ENCODE data around the gene BANP. TPM values are rescaled to one million over a fixed set of nuclear protein-coding genes. Genes with fewer than 3 reads are reported as not detected.
"Not testable (repeated sequence)": the region's sequence is repeated elsewhere in the genome, so short reads cannot be mapped to it uniquely, and the experiment has no call there.

The BANP gene, protein sequence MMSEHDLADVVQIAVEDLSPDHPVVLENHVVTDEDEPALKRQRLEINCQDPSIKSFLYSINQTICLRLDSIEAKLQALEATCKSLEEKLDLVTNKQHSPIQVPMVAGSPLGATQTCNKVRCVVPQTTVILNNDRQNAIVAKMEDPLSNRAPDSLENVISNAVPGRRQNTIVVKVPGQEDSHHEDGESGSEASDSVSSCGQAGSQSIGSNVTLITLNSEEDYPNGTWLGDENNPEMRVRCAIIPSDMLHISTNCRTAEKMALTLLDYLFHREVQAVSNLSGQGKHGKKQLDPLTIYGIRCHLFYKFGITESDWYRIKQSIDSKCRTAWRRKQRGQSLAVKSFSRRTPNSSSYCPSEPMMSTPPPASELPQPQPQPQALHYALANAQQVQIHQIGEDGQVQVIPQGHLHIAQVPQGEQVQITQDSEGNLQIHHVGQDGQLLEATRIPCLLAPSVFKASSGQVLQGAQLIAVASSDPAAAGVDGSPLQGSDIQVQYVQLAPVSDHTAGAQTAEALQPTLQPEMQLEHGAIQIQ
- total RNA-seq, result 10 to 100 TPM; 46.4 to 85.9 TPM

DNA sequence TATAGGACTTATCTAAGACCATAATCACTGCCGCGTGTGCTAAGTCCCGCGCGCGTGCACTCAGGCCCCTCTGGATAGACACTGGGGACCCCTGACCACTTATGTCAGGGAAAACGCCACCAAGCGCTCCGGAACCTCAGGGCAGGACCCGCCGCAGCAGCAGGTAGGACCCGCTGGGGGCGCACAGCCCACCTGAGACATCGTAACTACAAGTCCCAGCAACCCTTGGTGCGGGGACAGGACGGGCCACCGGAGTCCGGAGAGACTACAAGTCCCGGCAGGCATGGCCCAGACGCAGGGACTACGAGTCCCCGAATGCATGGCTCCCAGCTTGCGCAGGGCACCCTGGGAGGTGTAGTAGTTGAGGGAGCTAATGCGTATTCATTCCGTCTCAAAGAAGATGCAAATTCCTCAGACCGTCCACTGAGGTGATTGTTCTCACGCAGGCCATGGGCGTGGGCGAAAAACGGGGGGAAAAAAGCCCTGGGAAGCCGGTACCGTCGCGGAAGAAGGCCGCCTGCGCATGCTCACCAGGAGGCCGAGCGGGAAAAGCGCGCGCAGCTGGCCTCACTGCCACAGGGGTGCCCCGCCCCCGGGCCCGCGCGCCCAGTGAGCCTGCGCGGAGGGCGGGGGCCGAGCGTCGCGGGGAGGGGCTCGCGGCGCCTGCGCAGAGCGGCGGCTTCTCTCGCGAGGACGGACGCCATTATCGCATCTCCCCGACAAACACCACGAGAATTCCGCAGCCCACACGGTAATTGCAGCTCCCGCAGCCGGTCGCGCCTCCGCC is at the start of gene BANP:
BANP (plus strand) TSS at position 670 of the 787 bp plus-strand sequence. CDS start 23,682 bp downstream, outside the sequence.
- no peaks in the 10 kb centered on the region for H3K9me3 Mint-ChIP-seq
- peak; percentile 94 for ATAC-seq (replicated peaks)
- peak within 1 kb of the TSS; percentile 97 for H3K4me3 Mint-ChIP-seq
- no peaks in the 10 kb centered on the region for H3K27me3 Mint-ChIP-seq
- H3K36me3 Mint-ChIP-seq (ENCODE audit: low read depth), result peaks cover 38% of the 10 kb centered on the region
- H3K4me1 Mint-ChIP-seq, result peaks cover 27% of the 10 kb centered on the region
- peak within 1 kb of the TSS; percentile 99 for H3K27ac Mint-ChIP-seq

DNA sequence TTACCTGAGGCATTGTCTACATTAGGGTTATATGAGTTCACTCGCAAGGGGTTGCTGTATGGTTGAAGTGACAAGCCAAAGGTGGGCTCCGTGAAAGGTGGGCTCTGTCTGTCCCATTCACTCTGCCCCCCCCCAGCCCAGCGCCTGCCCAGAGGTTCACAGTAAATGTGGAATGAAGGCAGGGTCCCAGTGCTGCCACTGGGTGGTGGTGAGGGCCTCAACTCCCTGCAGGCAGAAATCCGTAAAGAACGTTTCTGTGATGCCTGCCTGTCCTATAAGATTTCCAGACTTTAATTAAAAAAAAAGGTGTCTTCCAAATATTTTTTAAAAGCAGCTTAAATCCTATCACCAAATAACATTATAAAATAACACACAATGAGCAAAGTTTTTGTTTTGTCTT is 46.3 kb upstream of the BANP start:
- not testable (repeated sequence) for H3K36me3 Mint-ChIP-seq (ENCODE audit: low read depth); ATAC-seq (replicated peaks); H3K27me3 Mint-ChIP-seq; H3K27ac Mint-ChIP-seq; H3K4me3 Mint-ChIP-seq; H3K9me3 Mint-ChIP-seq; H3K4me1 Mint-ChIP-seq

DNA sequence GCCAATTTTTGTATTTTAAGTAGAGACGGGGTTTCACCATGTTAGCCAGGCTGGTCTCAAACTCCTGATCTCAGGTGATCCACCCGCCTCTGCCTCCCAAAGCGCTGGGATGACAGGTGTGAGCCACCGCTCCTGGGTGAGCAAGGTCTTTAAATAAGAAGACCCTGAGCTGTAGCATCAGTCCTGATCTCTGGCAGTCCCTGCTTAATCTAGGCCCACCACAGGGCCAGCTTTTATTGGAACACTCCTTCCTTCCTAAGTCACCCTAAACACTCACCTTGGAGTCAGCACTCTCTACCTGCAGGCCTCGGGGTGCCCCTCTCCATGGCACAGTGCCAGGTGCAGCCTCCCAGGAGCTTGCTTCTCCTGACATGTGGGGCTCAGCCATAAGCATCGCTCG is 45.7 kb upstream of the BANP start:
- not testable (repeated sequence) for H3K4me3 Mint-ChIP-seq; ATAC-seq (replicated peaks)

DNA sequence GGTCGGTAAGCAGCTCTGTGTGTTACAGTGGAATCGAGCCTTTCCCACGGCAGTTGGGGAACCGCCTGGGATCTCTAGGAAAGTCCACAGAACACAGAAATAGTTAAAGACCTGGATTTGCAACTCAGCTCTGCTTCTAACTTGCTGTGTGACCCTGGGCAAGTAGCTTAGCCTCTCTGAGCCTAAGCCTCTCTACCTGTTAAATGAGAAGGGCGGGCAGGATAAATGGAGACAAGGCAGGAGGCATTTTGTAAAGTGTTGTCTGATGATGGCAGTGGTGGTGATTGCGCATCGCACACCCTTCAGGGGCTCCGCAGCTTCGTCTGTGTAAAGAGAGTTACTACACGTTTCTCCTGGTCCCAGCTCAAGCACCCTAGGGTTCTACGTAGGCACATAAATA is 43.1 kb upstream of the BANP start:
- H3K4me3 Mint-ChIP-seq; H3K27ac Mint-ChIP-seq; H3K4me1 Mint-ChIP-seq; H3K36me3 Mint-ChIP-seq (ENCODE audit: low read depth); ATAC-seq (replicated peaks); H3K27me3 Mint-ChIP-seq; H3K9me3 Mint-ChIP-seq: not testable (repeated sequence)

More for the DNA sequence above, 45.7 kb upstream of the BANP start:
- peak overlapping the region; percentile 36 for H3K27ac Mint-ChIP-seq
- H3K27me3 Mint-ChIP-seq; H3K36me3 Mint-ChIP-seq (ENCODE audit: low read depth); H3K9me3 Mint-ChIP-seq; H3K4me1 Mint-ChIP-seq: not testable (repeated sequence)

DNA sequence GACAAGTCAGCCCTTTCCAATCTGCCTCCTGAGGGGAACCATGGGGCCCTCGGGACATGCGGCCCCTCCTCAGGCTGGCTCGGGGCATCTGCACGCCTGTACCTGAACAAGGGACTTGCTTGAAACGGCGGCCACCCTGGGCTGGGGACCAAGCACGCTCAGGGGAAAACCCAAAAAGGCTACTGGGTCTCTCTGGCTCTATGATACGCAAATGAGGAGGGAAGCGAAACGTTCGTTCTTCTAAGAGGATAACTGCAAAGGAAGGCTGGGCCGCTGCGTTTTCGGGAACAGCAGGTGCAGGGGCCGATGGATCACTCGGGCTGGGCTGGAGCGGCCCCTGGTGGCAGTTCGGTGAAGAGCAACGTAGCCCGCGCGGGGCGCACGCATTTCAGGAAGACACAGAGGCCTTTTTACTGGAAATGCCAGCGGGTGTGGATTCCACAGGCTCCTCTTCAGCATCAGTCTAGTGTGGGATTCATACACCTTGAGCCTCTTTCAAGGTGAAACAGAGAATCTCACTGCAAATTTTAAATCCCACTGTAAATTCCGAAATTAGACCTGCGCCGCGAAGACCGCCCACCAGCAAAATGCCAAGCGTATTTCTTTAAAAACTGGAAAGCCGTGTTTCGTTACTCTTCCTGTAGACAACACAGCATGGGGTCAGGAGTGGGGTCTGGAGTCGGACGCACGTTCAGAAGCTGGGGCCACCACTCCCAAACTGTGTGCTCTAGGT is 41.9 kb upstream of the BANP start:
- Mint-ChIP-seq H3K27ac (peak overlapping the region; percentile 89), H3K4me3 (peak overlapping the region; percentile 62)
- H3K4me1 Mint-ChIP-seq; H3K36me3 Mint-ChIP-seq (ENCODE audit: low read depth); H3K9me3 Mint-ChIP-seq; H3K27me3 Mint-ChIP-seq: not testable (repeated sequence)
- ATAC-seq (replicated peaks), result peak; percentile 96

DNA sequence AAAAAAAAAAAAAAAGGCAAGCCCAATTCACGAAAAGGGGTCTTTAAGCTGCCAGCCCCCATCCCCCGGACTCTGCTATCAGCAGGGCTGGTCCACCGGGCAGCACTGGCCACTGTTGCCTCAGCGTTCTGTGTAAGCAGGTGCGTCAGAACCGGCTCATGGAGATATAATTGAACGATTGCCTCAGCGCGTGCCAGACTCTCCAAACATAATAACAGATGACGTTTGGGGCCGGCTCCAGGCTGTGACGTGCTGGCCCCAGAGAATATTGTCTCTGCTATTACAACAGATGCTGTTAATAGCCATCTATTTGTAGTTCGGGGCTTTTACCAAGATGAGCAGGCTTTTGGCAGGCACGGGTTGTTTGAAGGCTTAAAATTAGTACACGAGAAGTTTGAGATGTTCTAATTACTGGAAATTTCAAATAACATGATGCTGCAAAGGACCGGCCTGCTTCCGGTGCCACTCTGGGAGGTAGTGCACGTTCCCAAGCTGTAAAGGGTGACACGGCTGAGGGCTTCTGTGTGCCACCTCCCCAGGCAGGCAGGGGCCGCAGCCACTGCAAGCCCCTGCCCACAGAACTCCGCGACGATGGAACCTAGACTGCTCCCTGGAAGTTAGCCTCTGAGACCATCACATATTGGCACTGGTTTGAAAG is 40.0 kb upstream of the BANP start:
- H3K4me1 Mint-ChIP-seq; H3K4me3 Mint-ChIP-seq; H3K27me3 Mint-ChIP-seq; ATAC-seq (replicated peaks); H3K27ac Mint-ChIP-seq; H3K36me3 Mint-ChIP-seq (ENCODE audit: low read depth); H3K9me3 Mint-ChIP-seq: not testable (repeated sequence)

DNA sequence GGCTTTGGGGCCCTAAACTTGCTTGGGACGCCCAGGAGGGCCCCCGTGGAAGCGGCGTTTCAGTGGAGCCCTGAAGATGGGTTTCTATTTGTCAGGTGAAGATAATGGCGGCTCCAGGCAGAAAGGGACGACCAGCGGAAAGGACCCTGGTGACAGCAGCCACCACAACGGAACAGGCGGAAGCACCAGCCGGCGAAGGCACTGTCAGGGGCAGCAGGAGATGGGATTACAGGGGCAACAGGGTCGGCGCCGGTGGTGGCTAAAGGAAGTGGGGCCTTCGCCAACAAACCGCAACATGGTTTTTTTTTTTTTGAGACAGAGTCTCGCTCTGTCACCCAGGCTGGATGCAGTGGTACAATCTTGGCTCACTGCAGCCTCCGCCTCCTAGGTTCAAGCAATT is 38.5 kb upstream of the BANP start:
- not testable (repeated sequence) for H3K27me3 Mint-ChIP-seq; H3K27ac Mint-ChIP-seq; ATAC-seq (replicated peaks)

DNA sequence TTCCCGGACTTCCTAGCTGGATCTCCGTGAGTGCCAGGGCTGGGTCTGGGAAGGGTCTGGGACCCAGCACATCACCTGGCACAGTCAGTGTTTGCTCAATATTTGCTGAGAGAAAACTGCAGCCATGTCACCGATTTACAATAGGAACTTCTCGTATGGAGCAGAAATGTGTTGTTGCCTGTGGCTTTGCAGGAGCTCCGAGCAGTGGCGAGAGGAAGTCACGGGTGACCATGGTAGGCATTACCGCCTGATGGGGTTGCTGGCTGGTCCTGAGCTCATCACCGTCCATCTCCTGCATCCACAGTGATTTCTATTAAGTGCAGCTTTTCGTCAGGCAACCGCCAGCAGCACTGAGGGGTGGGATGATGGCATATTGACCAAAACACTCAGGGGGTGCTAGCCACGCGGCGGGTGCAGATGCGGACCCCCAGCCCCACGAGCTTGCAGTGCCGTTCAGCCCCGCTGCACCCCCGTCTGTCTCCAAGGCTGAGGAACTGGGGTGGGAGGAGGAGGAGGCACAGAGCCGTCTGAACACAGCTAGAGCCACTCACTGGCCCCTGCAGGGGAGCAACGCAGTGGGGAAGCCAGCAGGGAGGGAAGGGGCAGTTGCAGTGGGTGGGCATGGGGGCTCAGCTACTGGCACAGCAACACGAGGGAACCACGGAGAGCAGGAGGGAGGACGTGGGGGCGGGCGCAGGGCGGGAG is 37.1 kb upstream of the BANP start:
- ATAC-seq (replicated peaks); H3K4me3 Mint-ChIP-seq; H3K36me3 Mint-ChIP-seq (ENCODE audit: low read depth); H3K27ac Mint-ChIP-seq; H3K27me3 Mint-ChIP-seq; H3K4me1 Mint-ChIP-seq; H3K9me3 Mint-ChIP-seq: not testable (repeated sequence)

More for the DNA sequence above, 38.5 kb upstream of the BANP start:
- H3K4me3 Mint-ChIP-seq; H3K4me1 Mint-ChIP-seq; H3K36me3 Mint-ChIP-seq (ENCODE audit: low read depth); H3K9me3 Mint-ChIP-seq: not testable (repeated sequence)

DNA sequence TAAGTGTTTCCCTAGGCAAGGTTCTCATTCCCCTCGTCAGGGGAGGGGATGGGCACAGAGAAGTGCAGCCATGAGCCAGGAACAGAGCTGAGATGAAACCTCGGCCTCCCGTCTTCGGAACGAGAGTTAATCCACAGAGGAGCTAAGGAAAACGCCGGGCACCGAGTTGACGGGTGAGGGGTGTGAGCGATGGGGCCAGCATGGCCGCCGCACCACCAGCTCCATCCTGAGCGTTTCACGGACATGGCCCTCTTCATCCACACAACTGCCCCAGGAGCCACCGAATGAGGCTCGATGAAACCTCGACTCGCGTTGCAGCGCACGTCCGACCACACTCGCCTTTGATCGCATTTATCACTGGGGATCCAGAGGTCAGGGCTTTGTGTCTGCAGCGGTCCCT is 36.4 kb upstream of the BANP start:
- peaks cover 5% of the 10 kb centered on the region for H3K27me3 Mint-ChIP-seq
- H3K9me3 Mint-ChIP-seq, result no peaks in the 10 kb centered on the region
- ATAC-seq (replicated peaks), result no peak
- peaks cover 4% of the 10 kb centered on the region for H3K4me1 Mint-ChIP-seq
- H3K4me3 Mint-ChIP-seq, result no peak overlapping the region
- H3K36me3 Mint-ChIP-seq (ENCODE audit: low read depth), result no peaks in the 10 kb centered on the region
- no peak overlapping the region for H3K27ac Mint-ChIP-seq

DNA sequence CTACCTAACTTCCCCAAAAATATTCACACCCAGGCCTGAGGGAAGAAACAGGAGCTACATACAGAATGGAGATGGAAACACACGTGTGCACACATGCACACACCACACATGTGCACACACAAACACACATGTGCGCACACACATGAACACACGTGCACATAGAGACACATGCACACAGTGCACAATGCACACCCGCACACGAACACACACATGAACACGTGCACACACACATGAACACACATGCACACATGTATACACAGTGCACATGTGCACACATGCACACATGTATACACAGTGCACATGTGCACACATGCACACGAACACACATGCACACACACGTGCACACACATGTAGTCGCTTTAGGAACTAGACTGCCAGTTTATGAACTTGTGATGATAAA is 33.7 kb upstream of the BANP start:
- Mint-ChIP-seq H3K36me3 (ENCODE audit: low read depth) (no peaks in the 10 kb centered on the region), H3K4me1 (peaks cover 4% of the 10 kb centered on the region), H3K9me3 (no peaks in the 10 kb centered on the region), H3K4me3 (no peak overlapping the region), H3K27me3 (peaks cover 5% of the 10 kb centered on the region), H3K27ac (no peak overlapping the region)
- no peak for ATAC-seq (replicated peaks)

DNA sequence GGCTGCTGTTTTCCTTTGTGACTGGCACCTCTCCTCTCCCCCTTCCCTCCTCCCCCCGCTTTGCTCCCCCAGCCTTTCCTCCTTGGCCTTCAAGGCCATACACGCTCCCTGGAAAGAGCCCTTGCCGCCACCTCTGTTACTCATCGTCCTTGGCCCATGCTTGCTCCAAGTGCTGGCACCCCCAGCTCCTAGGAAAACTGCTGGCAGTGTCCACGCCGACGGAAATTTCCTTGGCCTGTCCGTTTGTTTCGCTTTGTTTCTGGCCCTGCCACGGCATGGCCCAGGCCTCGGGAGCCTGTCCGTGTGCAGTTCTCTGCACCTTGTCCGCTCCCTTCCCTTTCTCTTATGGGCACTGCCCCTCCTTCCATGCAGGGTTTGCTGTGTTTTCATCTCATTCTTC is 32.9 kb upstream of the BANP start:
- no peaks in the 10 kb centered on the region for H3K36me3 Mint-ChIP-seq (ENCODE audit: low read depth)

DNA sequence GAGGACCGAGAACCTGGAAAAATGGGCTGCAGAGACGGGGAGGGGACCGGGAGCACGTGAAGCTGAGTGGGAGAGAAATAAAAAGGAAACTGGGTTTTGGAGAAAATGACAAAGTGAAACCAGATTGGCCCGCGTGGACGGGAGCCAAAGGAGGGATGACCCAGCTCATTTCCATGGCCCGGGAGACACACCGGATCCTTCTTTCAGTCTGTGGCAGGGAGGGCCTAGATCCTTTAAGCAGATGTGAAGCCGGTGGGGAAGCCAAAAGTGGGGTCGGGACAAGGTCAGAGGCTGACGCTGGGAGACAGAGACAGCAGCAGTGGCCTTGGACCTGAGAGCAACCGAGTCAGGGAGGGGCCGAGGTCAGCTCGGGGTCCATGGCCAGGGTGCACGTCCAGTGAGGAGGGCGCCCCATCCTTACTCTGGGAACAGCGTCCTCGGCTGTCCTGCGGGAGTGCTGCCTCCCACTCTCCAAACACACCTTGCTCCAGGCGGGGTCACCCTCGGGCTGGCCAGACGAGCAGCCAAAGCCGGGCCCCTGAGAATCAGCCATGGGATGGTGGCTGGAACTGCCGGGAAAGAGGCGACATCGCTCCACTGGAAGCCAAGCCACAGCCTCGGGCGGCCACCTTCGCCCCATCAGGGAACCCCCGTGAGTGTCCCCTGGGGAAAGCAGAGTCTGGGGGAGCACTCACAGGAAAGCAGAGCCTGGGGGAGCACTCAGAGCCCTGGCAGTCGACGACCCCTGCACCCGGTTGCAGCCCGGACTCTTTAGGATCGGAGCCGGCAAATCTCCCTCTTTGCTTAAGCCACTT is 32.2 kb upstream of the BANP start:
- no peaks in the 10 kb centered on the region for H3K36me3 Mint-ChIP-seq (ENCODE audit: low read depth)
- ATAC-seq (replicated peaks), result no peak
- H3K9me3 Mint-ChIP-seq, result no peaks in the 10 kb centered on the region

More for the DNA sequence above, 32.9 kb upstream of the BANP start:
- H3K4me3 Mint-ChIP-seq, result no peak overlapping the region
- no peaks in the 10 kb centered on the region for H3K9me3 Mint-ChIP-seq
- H3K4me1 Mint-ChIP-seq, result peaks cover 4% of the 10 kb centered on the region
- peaks cover 5% of the 10 kb centered on the region for H3K27me3 Mint-ChIP-seq
- peak overlapping the region; percentile 79 for H3K27ac Mint-ChIP-seq
- ATAC-seq (replicated peaks), result no peak

DNA sequence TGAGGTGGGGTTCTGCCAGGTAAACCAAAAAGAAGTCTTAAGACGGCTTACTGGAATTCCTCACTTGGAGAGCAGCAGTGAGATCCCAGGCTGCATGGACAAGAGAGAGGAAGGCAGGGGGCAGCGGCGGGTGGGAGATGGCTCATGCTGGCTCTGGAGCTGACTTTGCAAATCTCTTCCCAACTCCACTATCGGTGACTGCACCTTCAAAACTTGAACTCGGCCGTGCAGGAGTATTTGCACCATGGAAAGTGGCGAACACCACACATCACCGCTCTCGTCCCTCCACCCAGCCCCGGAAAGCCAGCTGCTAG is 31.6 kb upstream of the BANP start:
- no peak overlapping the region for H3K4me3 Mint-ChIP-seq
- no peak overlapping the region for H3K27ac Mint-ChIP-seq
- no peaks in the 10 kb centered on the region for H3K36me3 Mint-ChIP-seq (ENCODE audit: low read depth)

More for the DNA sequence above, 32.2 kb upstream of the BANP start:
- no peak overlapping the region for H3K4me3 Mint-ChIP-seq
- peak overlapping the region; percentile 79 for H3K27ac Mint-ChIP-seq
- peaks cover 5% of the 10 kb centered on the region for H3K27me3 Mint-ChIP-seq
- peaks cover 4% of the 10 kb centered on the region for H3K4me1 Mint-ChIP-seq

More for the DNA sequence above, 31.6 kb upstream of the BANP start:
- no peaks in the 10 kb centered on the region for H3K9me3 Mint-ChIP-seq
- peaks cover 4% of the 10 kb centered on the region for H3K4me1 Mint-ChIP-seq
- ATAC-seq (replicated peaks), result no peak
- peaks cover 8% of the 10 kb centered on the region for H3K27me3 Mint-ChIP-seq

Data from activated T-helper 17 cell treated with anti-CD3 and anti-CD28 coated beads, Interleukin-2, amount 50 U/mL, for 72 hours (primary cell).